HG03139 (cell line): ENCODE results near the gene TMEM150B.

Experiments
- ATAC-seq: cut with Tn5 transposase; IDR thresholded peaks from one replicate; pipeline ENCODE4 v1.9.1; 2021; ENCODE audit not compliant: unreplicated experiment

The TMEM150B gene

GRCh38 chr19:55308281-55308680 lies 16.9 kb downstream of the TMEM150B start:
- no peak for ATAC-seq

GRCh38 chr19:55306712-55307111 lies 18.4 kb downstream of the TMEM150B start:
- ATAC-seq, result no peak

- ATAC-seq, result no peak
Observed at GRCh38 chr19:55305983-55306562, 19.1 kb downstream of the TMEM150B start.

GRCh38 chr19:55305491-55305890 lies 19.6 kb downstream of the TMEM150B start:
- no peak for ATAC-seq

DNA sequence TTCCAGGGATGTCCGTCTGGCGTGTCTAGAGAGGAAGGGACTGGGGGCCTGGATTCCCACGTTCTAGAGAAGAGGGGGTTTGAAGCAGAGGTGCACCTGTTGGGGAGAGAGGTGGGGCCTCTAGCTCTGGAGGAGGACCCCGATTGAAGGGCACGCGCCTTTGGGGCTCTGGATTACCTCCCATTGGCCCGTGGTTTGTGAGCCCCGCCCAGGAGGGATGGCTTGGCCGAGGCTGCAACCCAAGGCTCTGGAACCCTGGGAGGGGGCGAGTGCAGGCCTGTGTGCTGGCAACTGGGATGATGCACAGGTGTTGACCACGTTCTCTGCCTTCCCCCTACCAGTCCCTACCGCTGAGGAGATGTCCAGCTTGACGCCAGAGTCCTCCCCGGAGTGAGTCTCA lies 20.2 kb downstream of the TMEM150B start:
- ATAC-seq, result no peak

- no peak for ATAC-seq
Observed at GRCh38 chr19:55304279-55304978, 20.7 kb downstream of the TMEM150B start.

DNA sequence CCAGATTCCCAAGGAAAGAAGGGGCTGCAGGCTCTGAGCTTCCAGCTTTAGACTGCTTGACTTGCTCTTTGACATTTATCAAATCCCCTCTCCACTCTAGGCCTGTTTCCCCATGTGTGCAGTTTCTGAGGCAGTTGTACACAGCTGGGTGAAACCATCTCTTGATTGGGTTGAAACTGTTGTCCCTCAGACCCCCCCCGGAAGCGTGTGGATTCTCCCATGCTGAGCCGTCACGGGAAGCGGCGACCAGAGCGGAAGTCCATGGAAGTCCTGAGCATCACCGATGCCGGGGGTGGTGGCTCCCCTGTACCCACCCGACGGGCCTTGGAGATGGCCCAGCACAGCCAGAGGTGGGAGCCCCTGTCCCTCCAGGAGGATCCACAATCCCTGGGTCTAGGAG lies 21.7 kb downstream of the TMEM150B start:
- ATAC-seq, result no peak

GRCh38 chr19:55302318-55302703 lies 22.8 kb downstream of the TMEM150B start:
- no peak for ATAC-seq

DNA sequence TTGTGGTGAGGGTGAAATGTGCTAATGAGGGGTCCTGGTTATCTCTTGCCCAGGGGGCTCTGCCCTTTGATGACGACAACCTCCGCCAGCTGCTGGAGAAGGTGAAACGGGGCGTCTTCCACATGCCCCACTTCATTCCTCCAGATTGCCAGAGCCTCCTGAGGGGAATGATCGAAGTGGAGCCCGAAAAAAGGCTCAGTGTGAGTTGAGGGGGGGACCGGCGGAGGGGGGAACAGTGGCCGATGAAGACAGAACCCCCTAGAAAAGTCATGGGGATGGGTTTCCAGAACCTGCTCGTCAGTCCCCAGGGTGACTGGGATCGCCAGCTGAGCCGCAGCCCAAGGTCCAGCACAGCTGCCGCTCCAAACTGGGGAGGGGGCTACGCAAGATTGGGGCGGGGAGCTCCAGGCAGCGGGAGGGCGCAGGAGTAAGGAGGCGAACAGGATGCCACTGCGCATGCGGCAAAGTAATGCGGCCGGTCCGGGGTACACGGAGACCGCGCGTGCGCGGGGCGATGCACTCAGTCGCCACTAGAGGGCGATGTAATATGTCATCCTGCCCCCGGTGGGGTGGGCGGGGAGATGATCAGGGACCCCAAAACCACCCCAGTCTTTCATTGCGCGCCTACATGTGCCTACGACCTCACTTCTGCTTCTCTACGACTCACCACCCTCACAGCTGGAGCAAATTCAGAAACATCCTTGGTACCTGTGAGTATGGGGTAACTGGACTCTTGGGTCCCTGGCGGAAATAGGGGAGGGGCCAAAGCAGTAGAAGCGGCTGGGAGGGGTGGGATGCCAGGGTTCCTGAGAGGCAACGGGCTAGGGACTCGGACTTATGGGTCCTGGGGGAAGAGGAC lies 23.5 kb downstream of the TMEM150B start:
- ATAC-seq, result peak; percentile 52

DNA sequence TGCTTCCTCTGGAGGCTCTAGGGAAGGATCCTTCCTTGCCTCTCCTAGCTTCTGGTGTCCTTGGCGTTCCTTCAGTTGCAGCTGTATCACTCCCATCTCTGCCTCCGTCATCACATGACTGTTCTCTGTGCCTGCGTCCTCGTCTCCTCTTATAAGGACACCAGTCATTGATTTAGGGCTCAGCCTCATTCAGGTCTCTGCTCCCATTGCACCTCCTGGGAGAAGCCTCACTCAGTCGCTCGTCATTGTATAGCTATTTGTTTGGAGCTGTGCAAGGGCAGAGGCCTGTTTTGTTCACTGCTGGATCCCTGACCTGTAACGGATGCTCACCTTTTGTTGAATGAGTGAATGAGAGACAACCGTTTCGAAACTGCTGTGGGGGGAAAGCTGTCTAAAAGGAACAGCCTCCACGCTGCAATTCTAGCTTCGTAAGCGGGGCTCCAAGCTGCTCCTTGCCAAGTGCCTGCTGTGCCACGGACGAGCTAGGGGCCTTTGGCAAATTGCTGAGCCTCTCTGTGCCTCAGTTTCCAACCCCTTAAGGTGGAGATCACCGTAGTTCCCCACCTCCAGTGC lies 24.2 kb downstream of the TMEM150B start:
- no peak for ATAC-seq

DNA sequence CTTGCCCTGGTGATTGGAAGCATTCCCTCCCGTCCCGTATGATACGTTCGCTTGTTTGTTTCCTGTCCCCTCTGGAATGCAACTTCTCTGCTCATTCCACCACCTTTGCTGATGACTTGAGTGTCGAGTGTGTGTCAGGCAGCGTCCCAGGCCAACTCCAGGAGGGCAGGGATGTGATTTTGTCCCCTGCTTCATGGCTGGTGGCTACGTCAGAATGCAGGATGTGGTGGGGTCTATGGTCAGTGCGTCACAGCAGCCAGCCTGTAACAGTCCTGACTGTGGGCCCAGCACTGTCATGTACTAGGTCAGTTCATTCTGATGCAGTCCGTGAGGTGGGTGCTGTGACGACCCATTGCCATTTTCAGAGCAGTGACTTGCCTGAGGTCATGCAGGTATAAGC lies 25.1 kb downstream of the TMEM150B start:
- no peak for ATAC-seq

DNA sequence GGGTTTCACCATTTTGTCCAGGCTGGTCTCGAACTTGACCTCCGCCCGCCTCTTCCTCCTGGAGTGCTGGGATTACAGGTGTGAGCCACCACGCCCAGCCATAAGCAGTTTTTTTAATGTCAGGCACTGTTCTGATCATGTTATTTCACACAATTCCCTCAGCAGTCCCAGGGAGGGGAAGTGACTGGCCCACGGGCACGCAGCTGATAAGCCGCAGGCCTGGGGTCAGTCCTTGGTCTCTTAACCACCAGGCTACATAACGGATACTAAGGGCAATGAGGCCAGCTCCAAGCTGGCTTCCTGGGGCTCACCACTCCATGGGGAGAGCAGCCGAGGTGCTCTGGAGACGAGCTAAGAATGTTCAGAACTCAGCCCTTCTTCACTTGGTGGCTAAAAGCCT lies 27.9 kb downstream of the TMEM150B start:
- no peak for ATAC-seq

GRCh38 chr19:55289117-55289796 lies 35.9 kb downstream of the TMEM150B start:
- no peak for ATAC-seq

- ATAC-seq, result no peak
Observed at GRCh38 chr19:55287361-55288079, 37.6 kb downstream of the TMEM150B start.

DNA sequence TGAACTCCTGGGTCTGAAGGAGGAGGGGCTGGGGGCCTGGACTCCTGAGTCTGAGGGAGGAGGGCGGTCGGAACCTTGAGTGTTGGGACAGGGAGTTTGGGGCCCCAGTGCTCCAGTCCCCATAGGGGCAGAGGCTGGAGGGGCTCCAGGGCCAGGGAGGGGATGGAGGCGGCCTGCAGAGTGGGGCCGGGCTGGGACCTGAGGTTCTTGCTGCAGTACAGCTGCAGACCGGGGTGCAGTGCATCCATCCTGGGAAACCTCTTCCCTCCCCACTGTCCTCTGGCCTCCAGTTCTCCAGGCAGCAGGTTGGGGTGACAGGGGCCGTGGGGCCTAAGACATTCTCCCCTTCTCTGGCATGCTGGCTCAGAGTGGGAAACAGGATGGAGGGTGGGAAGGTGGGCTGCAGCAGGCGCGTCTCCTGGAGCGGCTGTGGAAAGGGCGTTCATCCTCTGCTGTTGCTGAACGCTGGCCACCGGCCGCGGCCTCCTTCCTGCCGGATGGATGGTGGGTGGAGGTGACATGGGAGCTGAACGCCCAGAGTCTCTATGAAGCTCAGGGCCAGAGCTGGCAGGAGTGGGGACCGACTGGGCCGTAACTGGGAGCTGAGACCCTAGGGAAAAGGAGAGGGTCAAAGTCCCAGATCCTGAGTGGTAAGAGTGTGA lies 39.8 kb downstream of the TMEM150B start:
- no peak for ATAC-seq

GRCh38 chr19:55284405-55285058 lies 40.6 kb downstream of the TMEM150B start:
- ATAC-seq, result no peak

GRCh38 chr19:55283548-55284377 lies 41.4 kb downstream of the TMEM150B start, which contains the start of gene BRSK1:
BRSK1 (plus strand) TSS chr19:55283997; CDS start chr19:55284443, 446 bp downstream.
- ATAC-seq, result no peak
